Cardiac septum (tissue), 1 donor: ENCODE data around the gene DGKQ. TPM values are rescaled to one million over a fixed set of nuclear protein-coding genes. Genes with fewer than 3 reads are reported as not detected.

ENCODE experiments used
- DNase-seq: peaks from one replicate; pipeline ENCODE4 v3.0.0-alpha.2; 2020; ENCODE audit warnings: low spot score
- intact Hi-C: fragments of 100-400 bp; cut with DNase I; formaldehyde crosslinking; loops from one replicate; pipeline ENCODE4 v1.14.0; 2022
- total RNA-seq: library from RNA; stranded (reverse); fragmentation: NEBNext Ultra II Directional; extraction: Animal tissue kit (Norgen Biotek cat#: 25700); gene quantifications from one replicate; pipeline ENCODE4 v1.2.1, GENCODE V29; 2021
- donor health status: DM: no; HTN: no; CAD: no.

The DGKQ gene
- total RNA-seq, 1 donor from 2014 or later, result 5.2 TPM

GRCh38 chr4:996997-997374 is 23.6 kb upstream of the DGKQ start:
- intact Hi-C loops, result no loop called here

GRCh38 chr4:996030-996996 is 22.9 kb upstream of the DGKQ start:
- intact Hi-C loops, result no loop called here
- DNase-seq, result no peak

More at GRCh38 chr4:996997-997374, 23.6 kb upstream of the DGKQ start:
- DNase-seq, result no peak

DNA sequence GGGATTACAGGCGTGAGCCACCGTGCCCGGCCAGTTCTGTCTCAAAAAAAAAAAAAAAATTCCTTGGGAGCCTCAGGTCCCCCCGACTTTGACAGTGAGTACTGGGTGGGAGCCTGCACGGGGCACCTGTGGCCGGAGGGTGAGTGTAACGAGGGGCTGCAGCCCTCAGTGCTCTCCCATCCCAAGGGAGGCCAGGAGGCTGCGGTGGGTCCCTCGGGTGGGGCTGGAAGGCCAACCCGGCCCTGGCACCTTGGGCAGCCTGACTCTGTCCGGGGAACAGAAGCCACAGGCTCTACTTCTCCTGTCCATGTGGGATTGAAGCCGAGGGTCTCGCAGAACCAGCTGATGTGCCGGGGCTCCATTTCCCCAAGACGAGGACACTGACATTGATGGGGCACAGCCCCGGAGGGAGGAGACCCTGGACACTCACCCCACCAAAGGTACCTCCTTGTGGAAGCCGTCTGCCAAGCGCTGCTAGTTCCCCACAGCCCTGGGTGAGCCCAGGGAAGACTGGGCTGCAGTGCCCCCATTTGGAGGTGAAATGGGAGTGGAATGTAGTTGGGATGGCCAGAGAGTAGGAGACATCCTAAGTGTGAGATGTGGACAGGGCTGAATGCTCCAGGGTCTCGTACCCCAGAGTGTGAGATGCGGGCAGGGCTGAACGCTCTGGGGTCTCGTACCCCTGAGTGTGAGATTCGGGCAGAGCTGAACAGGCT is 22.1 kb upstream of the DGKQ start:
- intact Hi-C loops, result no loop called here
- DNase-seq, result no peak

GRCh38 chr4:993111-994029 is 20.0 kb upstream of the DGKQ start, which contains the start of gene SLC26A1:
Gene SLC26A1 (minus strand): TSS chr4:993404. CDS start chr4:991703, 1,701 bp downstream.
- intact Hi-C loops, result no loop called here
- no peak for DNase-seq

GRCh38 chr4:992297-993110 is 19.1 kb upstream of the DGKQ start:
- intact Hi-C loops, result no loop called here
- DNase-seq, result no peak

DNA sequence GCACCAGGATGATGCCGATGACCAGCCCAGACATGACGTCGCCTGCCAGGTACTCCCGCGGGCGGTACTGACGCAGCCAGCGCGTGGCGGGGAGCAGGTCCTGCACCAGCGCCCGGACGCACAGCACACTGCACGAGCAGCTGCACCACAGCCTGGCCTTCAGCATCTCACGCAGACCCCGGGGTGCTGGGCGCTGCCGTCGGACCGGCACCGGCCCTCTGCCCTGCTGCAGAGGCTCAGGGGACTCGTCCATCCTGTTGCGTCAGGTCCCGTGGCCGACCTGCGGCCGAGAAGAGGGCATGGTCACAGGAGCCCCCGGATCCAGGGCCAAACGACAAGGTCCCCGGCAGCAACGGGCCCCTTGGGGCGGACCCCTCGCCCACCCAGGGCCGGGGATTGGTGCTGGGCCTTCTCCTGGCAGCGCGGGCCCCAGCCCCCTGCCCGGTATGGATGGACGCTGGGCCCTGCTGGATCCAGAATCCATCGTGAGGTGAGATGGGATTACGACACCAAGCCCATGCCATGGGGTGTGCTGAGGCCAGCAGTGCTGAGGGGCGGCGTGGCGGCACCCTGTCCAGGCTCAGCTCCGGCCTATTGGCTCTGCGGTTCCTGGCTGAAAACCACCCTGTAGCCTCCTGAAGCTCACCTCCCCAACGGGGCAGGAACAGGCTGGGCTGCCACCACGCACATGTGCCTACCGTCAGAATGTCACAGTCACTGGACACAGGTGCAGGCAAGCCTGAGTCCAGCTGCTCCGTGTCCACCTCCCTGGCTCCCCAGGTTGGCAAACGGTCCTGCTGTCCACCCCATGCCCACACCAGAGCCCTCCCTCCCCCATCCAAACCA is 18.3 kb upstream of the DGKQ start:
- intact Hi-C loops, result no loop called here
- no peak for DNase-seq

DNA sequence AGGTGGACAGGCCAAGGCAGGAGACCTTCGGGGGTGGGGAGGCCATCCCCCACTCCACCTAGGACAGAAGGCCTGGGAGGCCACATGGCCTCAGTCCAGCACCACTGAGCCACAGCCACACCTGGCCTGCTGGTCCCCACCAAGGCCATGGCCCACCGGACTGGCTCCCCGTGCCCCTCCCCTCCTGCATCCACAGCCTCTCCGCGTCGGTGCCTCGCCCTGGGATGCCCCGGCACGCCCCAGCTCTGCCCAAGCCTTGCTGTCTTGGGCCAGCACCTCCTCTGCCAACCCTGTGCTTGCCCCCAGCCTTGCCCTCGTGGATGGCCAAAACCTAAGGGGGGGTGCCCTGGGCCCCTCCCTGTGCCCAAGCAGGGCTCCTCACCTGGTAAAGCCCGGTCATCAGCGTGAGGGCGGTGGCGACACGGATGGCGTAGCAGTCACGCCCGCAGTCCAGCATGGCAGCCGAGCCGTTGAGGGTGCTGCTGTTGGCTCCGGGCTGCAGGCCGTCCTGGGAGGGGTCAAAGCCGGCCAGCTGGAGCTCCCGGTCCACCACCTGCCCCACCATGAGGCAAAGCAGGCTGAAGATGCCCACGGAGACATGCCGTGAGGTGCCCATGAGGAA is 17.5 kb upstream of the DGKQ start:
- intact Hi-C loops, result no loop called here
- DNase-seq, result no peak

GRCh38 chr4:989722-990471 is 16.5 kb upstream of the DGKQ start:
- intact Hi-C loops, result loop anchor here (5.0 kb wide), 1 partner anchor 248 kb away; no protein-coding TSS in a partner anchor
- no peak for DNase-seq

DNA sequence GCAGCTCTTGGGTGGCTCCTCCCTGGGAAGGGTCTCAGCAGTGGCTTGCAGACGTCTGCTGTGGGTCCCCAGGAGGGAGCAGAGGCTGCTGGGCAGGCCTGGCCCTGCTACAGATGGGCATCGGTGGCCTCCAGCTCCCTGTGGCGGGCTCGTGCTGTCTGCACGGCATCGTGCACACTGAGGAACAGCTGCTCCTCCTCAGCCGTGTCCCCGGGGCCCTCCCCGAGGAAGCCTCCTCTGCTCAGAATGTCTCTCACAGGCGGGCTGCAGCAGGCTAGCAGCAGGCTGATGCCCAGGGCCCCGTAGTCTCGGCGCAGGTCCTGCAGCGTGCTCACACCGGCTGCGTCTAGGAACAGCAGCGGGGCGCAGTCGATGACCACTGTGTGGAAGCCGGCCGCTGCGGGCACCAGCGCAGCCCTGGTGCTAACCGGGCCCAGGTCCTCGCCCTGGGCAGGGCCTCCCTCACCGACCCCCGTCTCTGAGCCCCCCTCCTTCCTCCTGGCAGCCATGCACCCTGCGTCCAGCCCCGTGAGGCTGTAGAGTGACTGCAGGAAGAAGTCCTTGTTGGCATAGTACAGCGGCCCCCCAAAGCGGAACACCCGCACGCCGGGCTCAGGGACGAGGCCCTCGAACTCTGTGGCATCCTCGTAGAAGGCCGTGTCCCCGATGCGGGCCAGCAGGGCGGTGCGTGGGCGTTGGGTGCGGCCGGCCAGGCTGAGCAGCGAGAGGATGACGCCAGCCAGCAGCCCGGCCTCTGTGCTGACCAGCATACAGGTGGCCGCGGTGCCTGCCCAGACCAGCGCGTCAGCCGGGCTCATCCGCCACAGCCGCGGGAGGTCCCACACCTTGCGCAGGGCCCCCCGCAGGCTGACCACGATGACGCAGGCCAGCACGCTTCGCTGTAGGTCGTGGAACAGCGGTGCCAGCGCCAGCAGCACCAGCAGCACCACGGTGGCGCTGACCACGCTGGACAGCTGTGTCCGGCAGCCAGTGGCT is 15.7 kb upstream of the DGKQ start:
- no peak for DNase-seq
- intact Hi-C loops, result loop anchor here (5.0 kb wide), 1 partner anchor 247 kb away; no protein-coding TSS in a partner anchor

DNA sequence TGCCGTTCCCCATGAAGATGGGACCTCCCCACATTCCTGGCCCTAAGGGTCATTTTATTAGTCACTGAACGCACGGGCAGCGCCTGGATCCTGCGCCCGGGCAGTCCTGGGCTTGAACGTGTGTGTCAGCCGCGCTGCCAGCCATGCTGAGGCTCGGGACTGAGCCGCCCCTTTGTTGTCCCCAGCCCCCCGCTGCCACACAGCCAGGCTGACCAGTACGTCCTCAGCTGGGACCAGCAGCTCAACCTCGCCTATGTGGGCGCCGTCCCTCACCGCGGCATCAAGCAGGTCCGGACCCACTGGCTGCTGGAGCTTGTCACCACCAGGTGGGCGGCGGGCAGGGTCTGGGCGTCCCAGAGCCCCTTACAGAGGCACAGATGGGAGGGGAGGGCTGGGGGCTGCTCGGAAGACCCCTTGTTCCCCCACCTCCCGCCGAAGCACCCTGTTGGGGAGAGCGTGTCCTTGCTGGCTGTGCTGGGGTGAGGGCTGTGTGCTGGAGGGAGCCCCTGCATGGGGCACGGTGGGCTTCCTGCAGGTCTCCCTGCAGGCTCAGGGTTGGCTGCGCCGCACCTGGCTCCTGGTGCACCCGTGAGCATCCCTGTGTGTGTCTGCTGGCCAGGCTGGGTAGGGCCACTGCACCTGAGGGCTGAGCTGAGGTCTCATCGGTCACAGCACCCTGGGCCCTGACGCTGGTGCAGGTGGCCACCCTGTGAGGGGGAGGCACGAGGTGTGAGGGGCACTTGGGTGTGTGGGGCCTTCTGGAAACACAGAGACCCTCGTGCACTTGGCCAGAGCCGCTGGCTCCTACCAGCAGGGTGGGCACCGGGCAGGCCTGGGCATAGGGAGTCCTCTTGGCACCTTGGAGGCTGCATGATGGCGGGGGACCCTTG is 14.5 kb upstream of the DGKQ start:
- DNase-seq, result no peak
- intact Hi-C loops, result loop anchor here (2.0 to 5.0 kb wide), 2 partner anchors 55 to 246 kb away; partner anchors contain the start of genes GAK and TMEM175

DNA sequence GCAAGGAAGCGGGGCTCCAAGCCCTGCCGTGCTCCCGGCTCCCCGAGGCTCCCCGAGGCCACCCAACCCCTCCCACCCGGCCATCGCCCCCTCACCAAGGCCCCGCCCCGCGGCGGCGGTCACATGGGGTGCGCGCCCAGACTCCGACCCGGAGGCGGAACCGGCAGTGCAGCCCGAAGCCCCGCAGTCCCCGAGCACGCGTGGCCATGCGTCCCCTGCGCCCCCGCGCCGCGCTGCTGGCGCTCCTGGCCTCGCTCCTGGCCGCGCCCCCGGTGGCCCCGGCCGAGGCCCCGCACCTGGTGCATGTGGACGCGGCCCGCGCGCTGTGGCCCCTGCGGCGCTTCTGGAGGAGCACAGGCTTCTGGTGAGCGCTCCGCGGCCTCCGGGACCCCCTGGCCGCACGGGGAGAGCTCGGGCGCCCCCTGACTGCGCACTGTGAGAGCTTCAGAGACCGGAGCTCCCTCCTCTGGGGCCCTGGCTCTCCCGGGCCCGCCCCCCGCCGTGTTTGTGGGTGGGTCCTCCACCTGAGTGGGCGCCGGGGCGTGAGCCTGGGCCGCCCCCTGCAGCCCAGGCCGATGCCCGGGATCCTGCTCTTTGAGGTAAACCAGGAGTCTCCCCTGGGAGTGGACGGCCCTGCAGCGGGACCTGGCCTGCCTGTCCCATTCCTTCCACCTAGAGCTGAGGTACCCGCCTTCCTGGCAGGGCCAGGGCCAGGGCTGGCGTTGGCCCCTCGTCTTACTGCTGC is 13.7 kb upstream of the DGKQ start, which contains the start of gene IDUA:
Gene IDUA (plus strand): TSS at position 166 of the 745 bp plus-strand sequence. CDS start 41 bp downstream, at position 207.
- intact Hi-C loops, result loop anchor here (2.0 to 5.0 kb wide), 2 partner anchors 54 to 245 kb away; partner anchors contain the start of genes GAK and TMEM175
- DNase-seq, result peak; percentile 92

- DNase-seq, result no peak
- intact Hi-C loops, result loop anchor here (2.0 to 5.0 kb wide), 2 partner anchors 54 to 244 kb away; partner anchors contain the start of genes GAK and TMEM175
Observed at GRCh38 chr4:986428-986878, 13.1 kb upstream of the DGKQ start.
